ENCODE data around the gene SEMA6B.

Gene SEMA6B

DNA sequence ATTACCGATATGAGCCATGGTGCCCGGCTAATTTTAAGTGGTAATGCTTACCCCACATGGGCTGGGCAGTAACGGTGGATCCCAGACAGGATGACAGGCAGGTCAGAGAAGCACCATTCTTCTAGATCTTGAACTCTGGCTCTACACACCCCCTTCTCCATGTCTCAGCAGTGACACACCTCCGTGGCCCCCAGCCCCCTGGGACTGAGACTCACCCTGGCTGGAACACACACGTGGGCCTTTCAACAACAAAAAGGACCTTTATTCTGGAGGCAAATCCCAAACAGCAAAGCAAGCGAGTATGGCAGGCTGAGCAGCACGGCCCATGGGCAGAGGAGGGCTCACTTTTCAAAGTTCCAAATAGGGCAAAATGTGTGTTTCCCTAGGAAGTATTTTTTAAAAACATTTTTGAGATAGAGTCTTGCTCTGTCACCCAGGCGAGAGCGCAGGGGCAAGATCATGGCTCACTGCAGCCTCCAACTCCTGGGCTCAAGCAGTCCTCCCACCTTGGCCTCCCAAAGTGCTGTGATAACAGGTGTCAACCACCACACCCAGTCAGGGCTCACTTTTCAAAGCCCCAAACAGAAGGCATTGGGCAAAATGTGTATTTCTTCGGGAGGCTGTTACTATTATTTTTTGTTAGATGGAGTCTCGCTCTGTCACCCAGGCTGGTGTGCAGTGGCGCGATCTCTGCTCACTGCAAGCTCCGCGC is 37.0 kb downstream of the SEMA6B start:
- no peak for FAIRE-seq

DNA sequence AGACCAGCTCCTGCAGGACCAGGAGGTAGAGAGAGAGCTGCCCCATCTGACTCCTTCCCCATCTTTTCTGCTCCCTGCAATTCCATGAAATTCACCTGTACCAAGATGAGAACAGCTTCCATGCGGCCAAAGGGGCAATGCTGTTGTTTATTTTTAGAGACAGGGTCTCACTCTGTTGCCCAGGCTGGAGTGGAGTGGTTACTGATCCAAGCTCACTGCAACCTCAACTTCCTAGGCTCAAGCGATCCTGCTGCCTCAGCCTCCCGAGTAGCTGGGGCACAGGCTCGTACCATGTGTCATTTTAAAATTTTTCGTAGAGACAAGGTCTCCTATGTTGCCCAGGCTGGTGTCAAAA is 37.6 kb downstream of the SEMA6B start:
- no peak for FAIRE-seq

DNA sequence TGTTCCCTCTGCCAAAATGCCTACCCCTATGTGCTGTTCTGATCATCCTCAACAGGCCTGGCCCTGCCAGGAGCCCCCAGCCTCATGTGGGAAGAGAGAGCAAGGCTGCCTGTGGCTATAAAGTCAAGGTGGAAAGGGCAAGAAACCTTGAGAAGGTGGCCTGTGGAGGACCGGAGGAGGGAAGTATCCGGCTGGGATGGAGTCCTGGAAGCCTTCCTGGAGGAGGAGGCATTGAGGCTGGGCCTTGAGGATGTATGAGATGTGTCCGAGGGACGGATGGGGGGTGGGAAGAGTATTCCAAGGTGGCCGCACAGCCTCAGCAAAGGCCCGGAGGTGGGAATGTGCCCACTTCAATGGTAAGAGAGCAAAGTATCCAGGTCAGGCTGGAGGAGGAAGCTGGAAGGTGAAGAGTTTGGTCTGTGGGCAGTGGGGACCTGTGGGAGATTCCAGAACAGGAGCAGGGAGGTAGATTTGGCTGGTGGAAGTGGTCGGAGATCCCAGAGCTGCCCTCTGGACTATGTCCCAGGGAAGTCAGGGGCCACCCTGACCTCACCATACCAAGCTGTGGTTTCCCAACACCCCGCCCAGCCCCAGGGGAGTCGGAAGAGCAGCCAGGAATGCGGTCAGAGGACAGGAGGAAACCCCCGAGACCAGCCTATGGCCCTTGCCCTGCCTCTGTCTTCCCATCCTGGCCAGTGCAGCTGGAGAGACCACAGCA is 38.2 kb downstream of the SEMA6B start:
- no peak for FAIRE-seq

- no peak for FAIRE-seq
These were observed 39.8 kb downstream of the SEMA6B start for GRCh38 chr19:4519521-4520277.

- FAIRE-seq, result no peak
These were observed 40.4 kb downstream of the SEMA6B start for GRCh38 chr19:4519172-4519496.

DNA sequence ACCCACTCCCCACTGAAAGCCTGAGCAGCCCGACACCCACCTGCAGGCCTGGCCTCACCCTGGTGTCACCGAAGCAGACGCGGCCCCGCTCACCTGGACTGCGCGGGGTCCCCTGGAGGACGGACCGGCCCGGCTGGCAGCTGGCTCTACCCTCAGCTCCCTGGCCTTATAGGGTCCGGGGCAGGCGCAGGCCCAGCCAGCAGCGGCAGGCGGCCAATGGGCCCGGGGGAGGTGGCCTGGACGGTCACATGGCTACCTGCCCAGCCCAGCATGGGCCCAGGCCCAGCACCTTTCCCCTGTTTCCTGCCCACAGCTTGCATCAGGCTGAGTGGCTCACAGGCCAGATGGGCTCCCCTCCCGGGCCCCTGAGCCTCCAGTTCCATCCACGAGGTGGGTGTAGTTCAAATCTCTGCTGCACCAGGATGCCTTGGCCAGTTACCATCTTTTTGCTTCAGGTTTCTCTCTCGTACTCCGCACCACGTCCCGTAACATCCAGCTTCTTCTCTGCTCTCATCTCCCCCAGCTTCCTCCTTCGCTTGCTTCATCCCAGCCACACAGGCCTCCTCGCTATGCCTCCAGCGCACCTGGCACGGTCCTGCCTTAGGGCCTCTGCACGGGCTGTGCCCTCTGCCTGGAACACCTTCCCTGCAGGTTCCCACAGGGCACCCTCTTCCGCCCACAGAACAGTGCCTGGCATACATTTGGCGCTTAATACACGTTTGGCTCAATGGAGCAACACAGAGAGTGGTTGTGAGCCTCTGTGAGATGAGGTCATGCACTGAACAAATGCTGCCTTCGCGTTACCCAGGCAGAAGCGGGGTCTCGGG is 40.9 kb downstream of the SEMA6B start, which contains the start of gene PLIN4:
PLIN4 (minus strand) TSS at position 142 of the 827 bp plus-strand sequence. CDS start 214 bp downstream, outside the sequence.
- no peak for FAIRE-seq

DNA sequence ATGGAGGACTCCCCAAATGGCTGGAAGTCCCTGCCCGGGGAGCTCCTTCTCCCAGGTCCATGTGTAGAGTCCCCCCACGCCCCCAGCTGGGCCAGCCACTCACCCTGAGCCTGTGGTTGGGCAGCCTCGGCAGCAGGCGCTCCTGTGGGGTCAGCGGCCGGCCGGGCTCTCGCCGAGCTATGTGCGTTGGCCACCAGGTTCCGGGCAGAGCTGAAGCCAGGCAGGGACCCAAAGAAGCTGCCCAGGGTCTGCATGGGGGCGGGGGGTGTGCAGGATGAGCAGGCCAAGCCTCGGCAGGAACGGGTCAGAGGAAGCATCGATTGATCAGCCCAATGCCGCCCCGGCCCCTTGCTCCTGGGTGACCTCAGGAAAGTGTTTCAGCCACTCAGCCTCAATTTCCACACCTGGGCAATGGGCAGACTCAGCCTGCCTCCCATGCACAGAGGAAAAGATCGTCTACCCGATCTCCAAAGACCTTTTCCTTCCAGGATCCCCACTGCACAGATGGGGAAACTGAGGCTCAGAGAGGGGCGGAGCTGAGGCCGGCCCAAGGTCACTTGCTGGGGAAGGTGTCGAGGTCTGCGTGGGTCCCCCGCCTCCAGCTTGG is 41.9 kb downstream of the SEMA6B start:
- no peak for FAIRE-seq

- no peak for FAIRE-seq
These were observed 42.6 kb downstream of the SEMA6B start for GRCh38 chr19:4516939-4517300.

GRCh38 chr19:4516199-4516938 is 43.1 kb downstream of the SEMA6B start:
- no peak for FAIRE-seq

DNA sequence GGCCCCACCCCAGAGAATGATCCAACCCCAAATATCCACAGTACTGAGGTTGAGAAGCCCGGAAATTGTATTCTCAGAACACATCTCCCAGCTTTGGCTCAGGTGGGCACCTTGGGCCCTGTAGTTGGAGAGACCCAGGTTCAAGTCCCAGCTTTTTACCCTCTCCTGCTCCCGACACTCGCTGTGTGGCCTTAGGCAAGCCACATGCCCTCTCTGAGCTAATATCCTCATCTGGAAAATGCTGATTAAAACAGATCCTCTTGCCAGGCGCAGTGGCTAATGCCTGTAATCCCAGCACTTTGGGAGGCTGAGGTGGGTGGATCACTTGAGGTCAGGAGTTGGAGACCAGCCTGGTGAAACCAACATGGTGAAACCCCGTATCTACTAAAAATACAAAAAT is 43.8 kb downstream of the SEMA6B start:
- FAIRE-seq, result no peak

DNA sequence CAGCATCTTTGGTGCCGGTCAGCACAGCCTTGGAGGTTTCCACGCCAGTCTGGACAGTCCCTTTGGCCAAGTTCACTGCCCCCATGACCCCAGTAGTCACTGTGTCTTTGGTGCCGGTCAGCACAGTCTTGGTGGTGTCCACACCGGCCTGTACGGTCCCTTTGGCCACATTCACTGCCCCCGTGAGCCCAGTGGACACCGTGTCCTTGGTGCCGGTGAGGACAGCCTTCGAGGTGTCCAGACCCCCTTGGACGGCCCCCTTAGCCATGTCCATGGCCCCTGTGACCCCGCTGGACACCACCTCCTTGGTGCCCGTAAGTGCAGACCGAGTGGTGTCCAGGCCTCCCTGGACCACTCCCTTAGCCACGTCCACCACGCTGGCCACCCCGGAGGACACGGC is 46.2 kb downstream of the SEMA6B start:
- no peak for FAIRE-seq

GRCh38 chr19:4512070-4512469 is 47.4 kb downstream of the SEMA6B start:
- no peak for FAIRE-seq

DNA sequence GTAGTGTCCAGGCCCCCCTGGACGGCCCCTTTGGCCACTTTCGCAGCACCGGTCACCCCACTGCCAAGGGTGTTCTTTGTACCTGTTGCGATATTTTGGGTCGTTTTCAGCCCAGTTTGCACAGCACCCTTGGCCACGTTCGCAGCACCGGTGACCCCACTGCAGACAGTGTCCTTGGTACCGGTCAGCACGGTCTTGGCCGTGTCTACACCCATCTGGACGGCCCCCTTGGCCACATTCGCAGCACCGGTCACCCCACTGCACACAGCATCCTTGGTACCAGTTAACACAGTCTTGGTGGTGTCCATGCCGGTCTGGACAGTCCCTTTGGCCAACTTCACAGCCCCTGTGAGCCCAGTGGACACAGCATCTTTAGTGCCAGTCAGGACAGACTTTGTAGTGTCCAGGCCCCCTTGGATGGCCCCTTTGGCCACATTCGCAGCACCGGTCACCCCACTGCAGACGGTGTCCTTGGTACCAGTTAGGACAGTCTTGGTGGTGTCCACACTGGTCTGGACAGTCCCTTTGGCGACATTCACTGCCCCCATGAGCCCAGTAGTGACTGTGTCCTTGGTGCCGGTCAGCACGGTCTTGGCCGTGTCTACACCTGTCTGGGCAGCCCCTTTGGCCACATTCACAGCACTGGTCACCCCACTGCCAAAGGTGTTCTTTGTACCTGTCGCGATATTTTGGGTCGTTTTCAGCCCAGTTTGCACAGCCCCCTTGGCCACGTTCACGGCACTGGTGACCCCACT is 48.0 kb downstream of the SEMA6B start:
- no peak for FAIRE-seq

DNA sequence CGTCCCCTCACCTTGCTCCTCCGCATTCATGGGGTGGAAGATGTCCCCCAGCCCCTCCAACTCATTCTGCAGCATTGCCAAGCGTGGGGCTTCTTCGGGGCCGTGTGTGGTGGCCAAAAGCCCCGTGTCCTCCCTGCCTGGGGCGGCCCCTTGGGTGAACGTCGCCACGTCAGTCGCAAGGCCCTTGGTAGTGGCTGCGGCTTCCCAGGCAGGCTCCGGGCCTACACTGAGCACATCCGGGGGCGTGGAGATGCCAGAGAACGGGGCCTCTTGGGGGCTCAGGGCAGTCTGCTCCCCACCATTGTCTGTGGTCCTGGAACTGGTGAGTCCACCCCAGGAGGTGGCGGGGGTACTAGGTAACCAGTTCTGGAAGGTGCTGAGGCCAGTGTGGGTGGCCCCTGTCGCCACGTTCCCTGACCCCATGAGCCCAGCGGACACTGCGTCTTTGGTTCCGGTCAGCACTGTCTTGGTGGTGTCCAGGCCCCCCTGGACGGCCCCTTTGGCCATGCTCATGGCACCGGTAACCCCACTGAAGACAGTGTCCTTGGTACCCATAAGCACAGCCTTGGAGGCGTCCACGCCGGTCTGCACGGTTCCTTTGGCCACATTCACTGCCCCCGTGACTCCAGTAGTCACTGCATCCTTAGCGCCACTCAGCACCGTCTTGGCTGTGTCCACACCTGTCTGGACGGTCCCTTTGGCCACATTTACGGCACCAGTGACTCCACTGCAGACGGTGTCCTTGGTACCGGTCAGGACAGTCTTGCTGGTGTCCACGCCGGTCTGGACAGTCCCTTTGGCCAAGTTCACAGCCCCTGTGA is 48.8 kb downstream of the SEMA6B start:
- FAIRE-seq, result no peak

DNA sequence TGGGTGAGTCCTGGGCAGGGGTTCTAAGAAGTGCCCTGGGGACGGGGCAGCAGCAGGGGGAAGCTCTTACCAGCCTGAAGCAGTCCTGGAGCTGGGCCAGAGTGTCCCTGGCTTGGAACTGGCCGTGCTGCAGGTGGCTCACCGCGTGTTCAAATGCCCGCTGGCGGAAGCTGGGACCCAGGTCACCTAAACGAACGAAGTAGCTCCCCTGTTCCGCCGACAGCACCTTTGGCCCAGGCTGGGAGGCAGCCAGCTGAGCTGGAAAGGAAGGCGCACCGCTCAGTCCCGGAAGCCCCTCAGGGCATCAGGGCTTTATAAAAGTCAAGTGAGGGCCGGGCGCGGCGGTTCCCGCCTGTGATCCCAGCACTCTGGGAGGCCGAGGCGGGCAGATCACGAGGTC is 50.8 kb downstream of the SEMA6B start:
- FAIRE-seq, result no peak

DNA sequence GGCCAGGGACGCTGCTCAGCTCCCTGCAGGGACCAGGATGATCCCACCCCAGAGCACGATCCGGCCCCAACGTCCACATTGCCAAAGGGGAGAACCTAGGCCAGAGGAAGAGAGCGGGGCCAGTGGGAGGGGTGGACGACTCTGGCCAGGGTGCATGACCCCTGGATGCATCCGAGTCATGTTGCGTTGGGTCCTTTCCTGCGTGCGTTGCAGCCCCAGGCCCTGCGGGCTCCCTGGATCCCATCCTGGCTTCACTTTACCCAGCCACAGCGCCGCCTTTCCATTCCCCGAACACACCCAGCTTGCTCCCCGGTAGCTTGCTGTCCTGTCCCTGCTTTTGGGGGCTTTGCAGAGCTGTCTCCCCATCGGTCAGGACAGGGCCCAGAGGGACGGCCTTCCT is 51.7 kb downstream of the SEMA6B start:
- FAIRE-seq, result no peak

- no peak for FAIRE-seq
These were observed 52.4 kb downstream of the SEMA6B start for GRCh38 chr19:4507150-4507452.

GRCh38 chr19:4506449-4507149 is 52.9 kb downstream of the SEMA6B start:
- no peak for FAIRE-seq

GRCh38 chr19:4505570-4506448 is 53.7 kb downstream of the SEMA6B start:
- FAIRE-seq, result no peak

Measured in islet of Langerhans (tissue), 1 donor.